Smooth muscle cell (in vitro differentiated cells): ENCODE measurements around the gene PHACTR4. TPM values are rescaled to one million over a fixed set of nuclear protein-coding genes. Genes with fewer than 3 reads are reported as not detected.

Experiments used
- DNase-seq: peaks from one replicate; lab custom pipeline; 2025; ENCODE audit not compliant: unreplicated experiment; lab: John Stamatoyannopoulos, UW
- H2AFZ ChIP-seq: fragments of 200-600 bp; sonication (generic); 2 replicates; pipeline ENCODE4 v1.6.0; 2016; ENCODE audit warnings: antibody characterized with exemption, low read depth, mild to moderate bottlenecking
- H3F3A ChIP-seq: fragments of 200-600 bp; sonication (generic); 2 replicates; pipeline ENCODE4 v1.6.0; 2017; ENCODE audit warnings: antibody characterized with exemption, low read depth
- H3K27ac ChIP-seq: fragments of 200-600 bp; sonication (generic); 2 replicates; pipeline ENCODE4 v1.5.1; 2016; ENCODE audit warnings: low read depth, mild to moderate bottlenecking
- H3K27me3 ChIP-seq: fragments of 200-600 bp; sonication (generic); 2 replicates; pipeline ENCODE4 v1.6.1; 2016; ENCODE audit warnings: low read depth, mild to moderate bottlenecking
- H3K36me3 ChIP-seq: fragments of 200-600 bp; sonication (generic); 2 replicates; pipeline ENCODE4 v1.5.1; 2016; ENCODE audit warnings: low read depth
- H3K4me1 ChIP-seq: fragments of 200-600 bp; sonication (generic); 2 replicates; pipeline ENCODE4 v1.5.1; 2016; ENCODE audit warnings: low read depth
- H3K4me2 ChIP-seq: fragments of 200-600 bp; sonication (generic); 2 replicates; pipeline ENCODE4 v1.6.0; 2016; ENCODE audit warnings: mild to moderate bottlenecking
- H3K4me3 ChIP-seq: fragments of 200-600 bp; sonication (generic); 2 replicates; pipeline ENCODE4 v1.5.1; 2016; ENCODE audit warnings: mild to moderate bottlenecking
- H3K79me2 ChIP-seq: fragments of 200-600 bp; sonication (generic); 2 replicates; pipeline ENCODE4 v1.6.0; 2016; ENCODE audit warnings: low read depth, mild to moderate bottlenecking
- H3K9ac ChIP-seq: fragments of 200-600 bp; sonication (generic); 2 replicates; pipeline ENCODE4 v1.6.0; 2016; ENCODE audit warnings: low read depth
- H3K9me3 ChIP-seq: fragments of 200-600 bp; sonication (generic); replicated peaks from 2 replicates; pipeline ENCODE4 v1.5.1; 2016; ENCODE audit warnings: low read depth
- H4K20me1 ChIP-seq: fragments of 200-600 bp; sonication (generic); 2 replicates; pipeline ENCODE4 v1.6.0; 2016; ENCODE audit warnings: low read depth
- CTCF ChIP-seq: fragments of 200-600 bp; sonication (generic); IDR thresholded peaks from 2 replicates; pipeline ENCODE4 v1.5.1; 2017; ENCODE audit warnings: borderline replicate concordance, mild to moderate bottlenecking, antibody characterized with exemption; ENCODE audit not compliant: insufficient read depth, poor library complexity, severe bottlenecking
- WGBS: methylation state at CpG from one replicate; pipeline ENCODE4 v1.1.7; 2016; ENCODE audit warnings: low lambda C conversion rate; 5-methylcytosine and 5-hydroxymethylcytosine counted together
- polyA plus RNA-seq: library from polyadenylated mRNA; unstranded; fragments of >200 nt; fragmentation: Nextera tagmentation; extraction: Ambion mirVana; gene quantifications from 2 replicates; pipeline ENCODE4 v1.2.1, GENCODE V29; 2016
- total RNA-seq: library from RNA; depleted of rRNA; stranded (reverse); fragments of >200 nt; gene quantifications from 2 replicates; pipeline ENCODE4 v1.2.3, GENCODE V29; 2014

The PHACTR4 gene
- total and polyA plus RNA-seq, 2 experiments from 2014 or later = 15.2 to 20.2 TPM

GRCh38 chr1:28417441-28417922, 47.9 kb downstream of the PHACTR4 start:
- no peak overlapping the region for H2AFZ ChIP-seq
- H3K4me1 ChIP-seq = no peaks in the 10 kb centered on the region
- H3K4me3 ChIP-seq = no peak overlapping the region
- no peak for DNase-seq
- no peak overlapping the region for H3K9ac ChIP-seq
- H3K36me3 ChIP-seq = no peaks in the 10 kb centered on the region
- TF ChIP-seq CTCF = no peak
- WGBS = 62% methylated on average over 3 of the region's 3 CpGs
- no peaks in the 10 kb centered on the region for H3F3A ChIP-seq
- no peaks in the 10 kb centered on the region for H3K9me3 ChIP-seq
- H3K4me2 ChIP-seq = peak overlapping the region; percentile 54
- H4K20me1 ChIP-seq = peaks cover 18% of the 10 kb centered on the region
- H3K79me2 ChIP-seq = peaks cover 45% of the 10 kb centered on the region
- no peaks in the 10 kb centered on the region for H3K27me3 ChIP-seq
- peak overlapping the region; percentile 3 for H3K27ac ChIP-seq

GRCh38 chr1:28417926-28418637, 48.5 kb downstream of the PHACTR4 start:
- H2AFZ ChIP-seq = no peak overlapping the region
- no peak overlapping the region for H3K4me3 ChIP-seq
- H3K79me2 ChIP-seq = peaks cover 43% of the 10 kb centered on the region
- no peak for DNase-seq
- H3F3A ChIP-seq = no peaks in the 10 kb centered on the region
- H3K4me2 ChIP-seq = no peak overlapping the region
- TF ChIP-seq CTCF = no peak
- H3K27me3 ChIP-seq = no peaks in the 10 kb centered on the region
- H3K4me1 ChIP-seq = no peaks in the 10 kb centered on the region
- no peak overlapping the region for H3K9ac ChIP-seq
- H3K9me3 ChIP-seq = no peaks in the 10 kb centered on the region
- peak overlapping the region; percentile 3 for H3K27ac ChIP-seq
- H4K20me1 ChIP-seq = peaks cover 18% of the 10 kb centered on the region
- 99% methylated on average over 4 of the region's 4 CpGs for WGBS
- H3K36me3 ChIP-seq = no peaks in the 10 kb centered on the region

- Histone ChIP-seq H2AFZ (no peak overlapping the region), H4K20me1 (peaks cover 8% of the 10 kb centered on the region), H3K4me3 (no peak overlapping the region), H3K27ac (no peak overlapping the region), H3K9ac (no peak overlapping the region), H3K27me3 (no peaks in the 10 kb centered on the region), H3K9me3 (no peaks in the 10 kb centered on the region), H3K4me2 (no peak overlapping the region), H3K36me3 (no peaks in the 10 kb centered on the region), H3K79me2 (peaks cover 13% of the 10 kb centered on the region), H3F3A (no peaks in the 10 kb centered on the region), H3K4me1 (no peaks in the 10 kb centered on the region)
- WGBS = 100% methylated on average over 1 of the region's 1 CpG
- DNase-seq = no peak
- TF ChIP-seq CTCF = no peak
Observed at GRCh38 chr1:28421744-28422143, 52.2 kb downstream of the PHACTR4 start.

- no peak for TF ChIP-seq CTCF
- DNase-seq = no peak
- no peaks in the 10 kb centered on the region for H3K9me3 ChIP-seq
- H3K4me3 ChIP-seq = no peak overlapping the region
- WGBS = 93% methylated on average over 1 of the region's 1 CpG
- no peak overlapping the region for H3K27ac ChIP-seq
- H3K9ac ChIP-seq = no peak overlapping the region
- no peaks in the 10 kb centered on the region for H3F3A ChIP-seq
- peaks cover 12% of the 10 kb centered on the region for H3K79me2 ChIP-seq
- H3K27me3 ChIP-seq = no peaks in the 10 kb centered on the region
- no peak overlapping the region for H3K4me2 ChIP-seq
- peaks cover 45% of the 10 kb centered on the region for H4K20me1 ChIP-seq
- H3K4me1 ChIP-seq = no peaks in the 10 kb centered on the region
- H2AFZ ChIP-seq = no peak overlapping the region
- no peaks in the 10 kb centered on the region for H3K36me3 ChIP-seq
Observed at GRCh38 chr1:28426831-28427230, 57.3 kb downstream of the PHACTR4 start.
